HCT116 (cell line): ENCODE measurements around the gene ATP6V0A1. TPM values are rescaled to one million over a fixed set of nuclear protein-coding genes. Genes with fewer than 3 reads are reported as not detected.
"Not testable (repeated sequence)": the region's sequence is repeated elsewhere in the genome, so short reads cannot be mapped to it uniquely, and the experiment has no call there.

ENCODE experiments used
- ATAC-seq: fragments of 200-7000 bp; cut with Tn5 transposase; 2 replicates; pipeline ENCODE4 v1.9.1; 2020; ENCODE audit warnings: mild to moderate bottlenecking, moderate library complexity
- BruUV-seq: library from RNA; stranded (reverse); fragments of 400-500 nt; replicated peaks from 2 replicates; lab custom pipeline; 2021; lab: Mats Ljungman, UMichigan
- CTCF ChIA-PET: fragments of 300-600 bp; sonication (Branson Sonifier 250); formaldehyde crosslinking; loops from one replicate; lab custom pipeline; 2021; ENCODE audit warnings: antibody characterized with exemption; lab: Charles Lee
- POLR2A ChIA-PET: fragments of 300-600, 350-600 bp; sonication (Branson Sonifier 250); formaldehyde crosslinking; loops from one replicate; lab custom pipeline; 2021; ENCODE audit warnings: antibody characterized with exemption; lab: Charles Lee
- RAD21 ChIA-PET, 2 experiments: fragments of 300-600 bp; sonication (Branson Sonifier 250); formaldehyde crosslinking; loops; one replicate each; lab custom pipeline; 2023; ENCODE audit warnings: low total read pairs in 2 of 2; ENCODE audit not compliant: uncharacterized antibody in 2 of 2, unreplicated experiment in 2 of 2, low non-redundant PET in 1 of 2; lab: Charles Lee
- DNase-seq: peaks from one replicate; pipeline ENCODE4 v3.0.0-alpha.2; 2010; ENCODE audit warnings: low read depth, low spot score
- H2AFZ ChIP-seq: fragments of 200-600 bp; shearing (Covaris generic), sonication (generic); 2 replicates; pipeline ENCODE4 v1.6.1; 2017; ENCODE audit warnings: low read depth, mixed run types, mixed read lengths, antibody characterized with exemption, low read length; ENCODE audit not compliant: poor library complexity, severe bottlenecking
- H3K27ac ChIP-seq: 2 replicates; pipeline ENCODE4 v1.5.1; 2012; ENCODE audit warnings: low read depth, low read length
- H3K27me3 ChIP-seq: fragments of 200-600 bp; sonication (generic); 2 replicates; pipeline ENCODE4 v1.6.1; 2016; ENCODE audit warnings: mixed run types, low read length, mixed read lengths; ENCODE audit not compliant: insufficient read depth
- H3K36me3 ChIP-seq, 2 experiments: fragments of 200-500 bp in 1 of 2; fragments of 200-600 bp in 1 of 2; sonication (Bioruptor generic) in 1 of 2; sonication (generic) in 1 of 2; 2 replicates each; pipeline versions ENCODE4 v1.5.1 to v1.6.1; 2014 to 2016; ENCODE audit warnings: low read length in 2 of 2, inconsistent platforms in 1 of 2, mixed read lengths in 1 of 2, mixed run types in 1 of 2; ENCODE audit not compliant: insufficient read depth in 2 of 2, control insufficient read depth in 1 of 2
- H3K4me1 ChIP-seq, 2 experiments: fragments of 200-600 bp in 1 of 2; sonication (generic) in 1 of 2; 2 replicates each; pipeline versions ENCODE4 v1.5.1 to v1.6.1; 2012 to 2017; ENCODE audit warnings: low read length in 2 of 2, inconsistent platforms in 1 of 2, mild to moderate bottlenecking in 1 of 2, mixed read lengths in 1 of 2, mixed run types in 1 of 2, moderate library complexity in 1 of 2; ENCODE audit not compliant: insufficient read depth in 2 of 2, control insufficient read depth in 1 of 2
- H3K4me2 ChIP-seq: fragments of 200-600 bp; sonication (generic); 2 replicates; pipeline ENCODE4 v1.6.1; 2017; ENCODE audit warnings: mixed run types, low read length, mixed read lengths
- H3K4me3 ChIP-seq, 2 experiments: fragments of 200-600 bp in 1 of 2; sonication (generic) in 1 of 2; replicated peaks in 1 of 2; 2 replicates each; pipeline ENCODE4 v1.5.1; 2011 to 2016; ENCODE audit warnings: low read length in 2 of 2, control low read depth in 1 of 2, low read depth in 1 of 2, mild to moderate bottlenecking in 1 of 2, mixed read lengths in 1 of 2, mixed run types in 1 of 2
- H3K79me2 ChIP-seq: fragments of 200-600 bp; sonication (generic); 2 replicates; pipeline ENCODE4 v1.6.1; 2017; ENCODE audit warnings: mild to moderate bottlenecking, mixed run types, low read length, moderate library complexity, mixed read lengths; ENCODE audit not compliant: insufficient read depth
- H3K9ac ChIP-seq: fragments of 200-600 bp; sonication (generic); 2 replicates; pipeline ENCODE4 v1.6.1; 2016; ENCODE audit warnings: low read length, mixed read lengths
- H3K9me2 ChIP-seq: fragments of 200-600 bp; sonication (generic), shearing (Covaris generic); 2 replicates; pipeline ENCODE4 v1.6.1; 2017; ENCODE audit warnings: mixed run types, mild to moderate bottlenecking, moderate library complexity; ENCODE audit not compliant: insufficient read depth
- H3K9me3 ChIP-seq, 2 experiments: fragments of 200-500 bp in 1 of 2; fragments of 200-600 bp in 1 of 2; sonication (Bioruptor generic) in 1 of 2; sonication (generic) in 1 of 2; 2 replicates each; pipeline ENCODE4 v1.6.1; 2014 to 2017; ENCODE audit warnings: low read length in 2 of 2, mixed read lengths in 2 of 2, inconsistent platforms in 1 of 2, low read depth in 1 of 2, mild to moderate bottlenecking in 1 of 2, mixed run types in 1 of 2, moderate library complexity in 1 of 2; ENCODE audit not compliant: control insufficient read depth in 1 of 2, insufficient read depth in 1 of 2
- H4K20me1 ChIP-seq: fragments of 200-600 bp; sonication (generic), shearing (Covaris generic); 2 replicates; pipeline ENCODE4 v1.6.1; 2017; ENCODE audit warnings: mixed run types, mild to moderate bottlenecking, moderate library complexity; ENCODE audit not compliant: insufficient read depth
- EGR1 ChIP-seq: IDR thresholded peaks from 2 replicates; pipeline ENCODE4 v1.6.1; 2012; ENCODE audit warnings: low read depth
- EZH2phosphoT487 ChIP-seq: fragments of 200-600 bp; IDR thresholded peaks from 2 replicates; pipeline ENCODE4 v1.6.1; 2018; ENCODE audit warnings: antibody characterized with exemption, borderline replicate concordance
- TCF7L2 ChIP-seq: IDR thresholded peaks from 2 replicates; pipeline ENCODE4 v1.7.0; 2011; ENCODE audit warnings: borderline replicate concordance, inconsistent platforms; ENCODE audit not compliant: insufficient read depth, insufficient read length; ENCODE audit errors: extremely low read depth
- intact Hi-C: fragments of 100-400 bp; cut with micrococcal nuclease; formaldehyde crosslinking; loops from 2 replicates; pipeline ENCODE4 v1.10.0; 2022
- total RNA-seq: library from RNA; stranded (reverse); gene quantifications from one replicate; pipeline ENCODE4 v1.2.1, GENCODE V29; 2021; ENCODE audit not compliant: unreplicated experiment
- TF ChIP-seq, protein P1 (sequence below), 3 experiments: fragments of 200-600 bp in 1 of 3; sonication (generic) in 1 of 3; IDR thresholded peaks in 2 of 3; conservative IDR thresholded peaks in 1 of 3; 2 replicates each; pipeline ENCODE4 v1.5.1; 2012 to 2017; ENCODE audit warnings: low read depth in 2 of 3, low read length in 2 of 3, antibody characterized with exemption in 1 of 3, borderline replicate concordance in 1 of 3, control low read depth in 1 of 3, mild to moderate bottlenecking in 1 of 3, mixed read lengths in 1 of 3, mixed run types in 1 of 3, moderate library complexity in 1 of 3; ENCODE audit not compliant: insufficient read depth in 1 of 3
- TF ChIP-seq, protein P2 (sequence below): IDR thresholded peaks from 2 replicates; pipeline ENCODE4 v1.6.1; 2012; ENCODE audit warnings: low read depth

ATP6V0A1 gene
- total RNA-seq, 1 experiment from 2014 or later = 65.2 TPM

DNA sequence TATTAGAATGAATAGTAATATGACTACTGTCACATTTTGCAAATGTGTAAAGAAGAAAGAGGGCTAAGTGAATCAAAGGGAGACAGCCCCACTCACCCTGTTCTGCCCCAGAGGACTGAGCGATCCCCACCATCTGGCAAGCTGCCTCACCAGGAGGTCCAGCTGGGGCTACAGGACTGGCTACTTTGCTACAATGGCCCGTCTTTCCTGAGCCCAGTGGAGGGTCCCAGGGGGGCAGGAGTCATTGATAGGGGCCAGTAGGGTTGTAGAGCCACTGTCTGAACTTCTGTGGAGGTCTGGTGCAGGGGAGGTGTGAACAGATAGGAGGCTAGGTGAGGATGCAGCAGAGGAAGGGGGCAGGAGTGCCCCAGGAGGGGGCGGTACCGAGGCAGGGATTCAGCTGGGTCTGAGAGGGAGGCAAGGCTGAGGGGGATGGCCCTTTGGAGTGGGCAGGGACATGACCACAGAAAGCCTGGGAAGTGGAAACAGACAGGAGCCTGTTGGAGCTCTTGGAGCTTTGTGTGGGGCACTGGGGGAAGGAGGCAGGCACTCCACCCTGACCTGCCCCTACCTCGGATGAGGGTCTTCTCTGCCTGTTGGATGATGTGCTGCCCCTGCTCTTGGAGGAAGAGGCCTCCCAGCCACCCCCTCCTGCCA lies 97.4 kb downstream of the ATP6V0A1 start:
- peak; percentile 68 for ATAC-seq
- DNase-seq, H3K9ac ChIP-seq, H3K36me3 ChIP-seq, H4K20me1 ChIP-seq, H3K9me2 ChIP-seq, H3K4me3 ChIP-seq, H3K9me3 ChIP-seq, H2AFZ ChIP-seq, intact Hi-C loops, RAD21 ChIA-PET, H3K27ac ChIP-seq, CTCF ChIA-PET, BruUV-seq, H3K27me3 ChIP-seq: not testable (repeated sequence)
- TF ChIP-seq, protein P1, sequence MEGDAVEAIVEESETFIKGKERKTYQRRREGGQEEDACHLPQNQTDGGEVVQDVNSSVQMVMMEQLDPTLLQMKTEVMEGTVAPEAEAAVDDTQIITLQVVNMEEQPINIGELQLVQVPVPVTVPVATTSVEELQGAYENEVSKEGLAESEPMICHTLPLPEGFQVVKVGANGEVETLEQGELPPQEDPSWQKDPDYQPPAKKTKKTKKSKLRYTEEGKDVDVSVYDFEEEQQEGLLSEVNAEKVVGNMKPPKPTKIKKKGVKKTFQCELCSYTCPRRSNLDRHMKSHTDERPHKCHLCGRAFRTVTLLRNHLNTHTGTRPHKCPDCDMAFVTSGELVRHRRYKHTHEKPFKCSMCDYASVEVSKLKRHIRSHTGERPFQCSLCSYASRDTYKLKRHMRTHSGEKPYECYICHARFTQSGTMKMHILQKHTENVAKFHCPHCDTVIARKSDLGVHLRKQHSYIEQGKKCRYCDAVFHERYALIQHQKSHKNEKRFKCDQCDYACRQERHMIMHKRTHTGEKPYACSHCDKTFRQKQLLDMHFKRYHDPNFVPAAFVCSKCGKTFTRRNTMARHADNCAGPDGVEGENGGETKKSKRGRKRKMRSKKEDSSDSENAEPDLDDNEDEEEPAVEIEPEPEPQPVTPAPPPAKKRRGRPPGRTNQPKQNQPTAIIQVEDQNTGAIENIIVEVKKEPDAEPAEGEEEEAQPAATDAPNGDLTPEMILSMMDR (IDR thresholded peaks at IDR 0.05 in 2 of 3, conservative IDR thresholded peaks at IDR 0.05 in 1 of 3; ENCODE audit: borderline replicate concordance in 1 of 3, insufficient read depth in 1 of 3, low read depth in 2 of 3, low read length in 2 of 3) = peak in 2 of 3 experiments; percentile 41 to 45; a peak in 4 of 6 replicates
- H3K4me1 ChIP-seq = peaks cover 13 to 39% of the 10 kb centered on the region in 2 experiments
- POLR2A ChIA-PET = interaction anchor here (1.6 kb wide), 1 partner anchor 133 kb away, joined by 3 read pairs; the partner anchor contains the start of gene CAVIN1
- peaks cover 17% of the 10 kb centered on the region; the same call in 1 of the 2 replicates for H3K79me2 ChIP-seq
- peak overlapping the region; percentile 86 for H3K4me2 ChIP-seq

DNA sequence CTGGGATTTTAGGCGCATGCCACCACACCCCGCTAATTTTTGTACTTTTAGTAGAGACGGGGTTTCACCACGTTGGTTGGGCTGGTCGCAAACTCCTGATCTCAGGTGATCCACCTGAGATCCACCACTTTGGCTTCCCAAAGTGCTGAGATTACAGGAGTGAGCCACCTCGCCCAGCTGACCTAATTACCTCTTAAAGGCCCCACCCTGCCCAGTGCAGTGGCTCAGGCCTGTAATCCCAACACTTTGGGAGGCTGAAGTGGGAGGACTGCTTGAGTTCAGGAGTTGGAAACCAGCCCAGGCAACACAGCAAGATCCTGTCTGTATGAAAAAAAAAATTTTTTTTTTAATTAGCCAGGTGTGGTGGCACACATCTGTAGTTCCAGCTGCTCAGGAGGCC lies 100.4 kb downstream of the ATP6V0A1 start:
- intact Hi-C loops = no loop called here
- ATAC-seq = no peak
- RAD21 ChIA-PET = no interaction called here
- Histone ChIP-seq H4K20me1 (no peaks in the 10 kb centered on the region), H3K4me3 (no peak overlapping the region), H3K27ac (no peak overlapping the region), H3K4me2 (peak overlapping the region; percentile 28; the same call in 1 of the 2 replicates), H3K27me3 (no peaks in the 10 kb centered on the region), H3K36me3 (peaks cover 0 to 1% of the 10 kb centered on the region in 2 experiments; a peak in 2 of 4 replicates), H3K9ac (peak overlapping the region; percentile 9; the same call in 1 of the 2 replicates), H3K9me2 (no peaks in the 10 kb centered on the region), H3K9me3 (no peaks in the 10 kb centered on the region), H3K4me1 (peaks cover 27 to 49% of the 10 kb centered on the region in 2 experiments), H3K79me2 (peaks cover 29% of the 10 kb centered on the region), H2AFZ (no peak overlapping the region)
- no peak for DNase-seq
- POLR2A ChIA-PET = no interaction called here
- BruUV-seq = no TSS peak
- CTCF ChIA-PET = no interaction called here
- TF ChIP-seq, protein P1 (IDR thresholded peaks at IDR 0.05 in 2 of 3, conservative IDR thresholded peaks at IDR 0.05 in 1 of 3; ENCODE audit: borderline replicate concordance in 1 of 3, insufficient read depth in 1 of 3, low read depth in 2 of 3, low read length in 2 of 3) = no peak
- TF ChIP-seq, protein P2, sequence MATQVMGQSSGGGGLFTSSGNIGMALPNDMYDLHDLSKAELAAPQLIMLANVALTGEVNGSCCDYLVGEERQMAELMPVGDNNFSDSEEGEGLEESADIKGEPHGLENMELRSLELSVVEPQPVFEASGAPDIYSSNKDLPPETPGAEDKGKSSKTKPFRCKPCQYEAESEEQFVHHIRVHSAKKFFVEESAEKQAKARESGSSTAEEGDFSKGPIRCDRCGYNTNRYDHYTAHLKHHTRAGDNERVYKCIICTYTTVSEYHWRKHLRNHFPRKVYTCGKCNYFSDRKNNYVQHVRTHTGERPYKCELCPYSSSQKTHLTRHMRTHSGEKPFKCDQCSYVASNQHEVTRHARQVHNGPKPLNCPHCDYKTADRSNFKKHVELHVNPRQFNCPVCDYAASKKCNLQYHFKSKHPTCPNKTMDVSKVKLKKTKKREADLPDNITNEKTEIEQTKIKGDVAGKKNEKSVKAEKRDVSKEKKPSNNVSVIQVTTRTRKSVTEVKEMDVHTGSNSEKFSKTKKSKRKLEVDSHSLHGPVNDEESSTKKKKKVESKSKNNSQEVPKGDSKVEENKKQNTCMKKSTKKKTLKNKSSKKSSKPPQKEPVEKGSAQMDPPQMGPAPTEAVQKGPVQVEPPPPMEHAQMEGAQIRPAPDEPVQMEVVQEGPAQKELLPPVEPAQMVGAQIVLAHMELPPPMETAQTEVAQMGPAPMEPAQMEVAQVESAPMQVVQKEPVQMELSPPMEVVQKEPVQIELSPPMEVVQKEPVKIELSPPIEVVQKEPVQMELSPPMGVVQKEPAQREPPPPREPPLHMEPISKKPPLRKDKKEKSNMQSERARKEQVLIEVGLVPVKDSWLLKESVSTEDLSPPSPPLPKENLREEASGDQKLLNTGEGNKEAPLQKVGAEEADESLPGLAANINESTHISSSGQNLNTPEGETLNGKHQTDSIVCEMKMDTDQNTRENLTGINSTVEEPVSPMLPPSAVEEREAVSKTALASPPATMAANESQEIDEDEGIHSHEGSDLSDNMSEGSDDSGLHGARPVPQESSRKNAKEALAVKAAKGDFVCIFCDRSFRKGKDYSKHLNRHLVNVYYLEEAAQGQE = no peak
- no peak for TF ChIP-seq EGR1
- TF ChIP-seq EZH2phosphoT487 = no peak
- TF ChIP-seq TCF7L2 = no peak
